ENCODE measurements around the gene UGGT2.

DNA sequence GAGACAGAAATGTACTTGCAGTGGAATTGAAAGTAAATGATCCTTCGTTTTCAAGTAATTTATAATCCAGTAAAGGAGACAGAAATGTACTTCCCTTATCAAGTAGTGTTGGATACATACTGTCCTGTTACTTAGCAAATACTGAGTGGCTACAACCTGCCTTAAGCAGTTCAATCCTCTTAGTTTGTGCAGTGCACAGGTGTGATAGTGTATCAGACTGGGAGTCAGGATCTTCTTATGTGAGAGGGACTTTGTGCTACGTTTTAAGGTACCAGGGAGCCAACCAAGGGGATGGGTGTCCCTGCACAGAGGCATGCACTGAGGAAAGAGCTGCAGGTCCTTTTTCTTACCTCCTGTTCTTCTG is 265.1 kb downstream of the UGGT2 start:
- TF ChIP-seq, protein P1, sequence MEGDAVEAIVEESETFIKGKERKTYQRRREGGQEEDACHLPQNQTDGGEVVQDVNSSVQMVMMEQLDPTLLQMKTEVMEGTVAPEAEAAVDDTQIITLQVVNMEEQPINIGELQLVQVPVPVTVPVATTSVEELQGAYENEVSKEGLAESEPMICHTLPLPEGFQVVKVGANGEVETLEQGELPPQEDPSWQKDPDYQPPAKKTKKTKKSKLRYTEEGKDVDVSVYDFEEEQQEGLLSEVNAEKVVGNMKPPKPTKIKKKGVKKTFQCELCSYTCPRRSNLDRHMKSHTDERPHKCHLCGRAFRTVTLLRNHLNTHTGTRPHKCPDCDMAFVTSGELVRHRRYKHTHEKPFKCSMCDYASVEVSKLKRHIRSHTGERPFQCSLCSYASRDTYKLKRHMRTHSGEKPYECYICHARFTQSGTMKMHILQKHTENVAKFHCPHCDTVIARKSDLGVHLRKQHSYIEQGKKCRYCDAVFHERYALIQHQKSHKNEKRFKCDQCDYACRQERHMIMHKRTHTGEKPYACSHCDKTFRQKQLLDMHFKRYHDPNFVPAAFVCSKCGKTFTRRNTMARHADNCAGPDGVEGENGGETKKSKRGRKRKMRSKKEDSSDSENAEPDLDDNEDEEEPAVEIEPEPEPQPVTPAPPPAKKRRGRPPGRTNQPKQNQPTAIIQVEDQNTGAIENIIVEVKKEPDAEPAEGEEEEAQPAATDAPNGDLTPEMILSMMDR (conservative IDR thresholded peaks at IDR 0.05; ENCODE audit: low read length) = no peak
- no peak for TF ChIP-seq EZH2phosphoT487 (IDR thresholded peaks at IDR 0.05; ENCODE audit: borderline replicate concordance, low read depth, low read length)

All from OCI-LY7 (cell line).